COR-L47 (cell line): ENCODE measurements around the gene SCRT2.

Experiments
- DNase-seq: peaks from one replicate; lab custom pipeline; 2025; lab: John Stamatoyannopoulos, UW

Gene SCRT2

DNA sequence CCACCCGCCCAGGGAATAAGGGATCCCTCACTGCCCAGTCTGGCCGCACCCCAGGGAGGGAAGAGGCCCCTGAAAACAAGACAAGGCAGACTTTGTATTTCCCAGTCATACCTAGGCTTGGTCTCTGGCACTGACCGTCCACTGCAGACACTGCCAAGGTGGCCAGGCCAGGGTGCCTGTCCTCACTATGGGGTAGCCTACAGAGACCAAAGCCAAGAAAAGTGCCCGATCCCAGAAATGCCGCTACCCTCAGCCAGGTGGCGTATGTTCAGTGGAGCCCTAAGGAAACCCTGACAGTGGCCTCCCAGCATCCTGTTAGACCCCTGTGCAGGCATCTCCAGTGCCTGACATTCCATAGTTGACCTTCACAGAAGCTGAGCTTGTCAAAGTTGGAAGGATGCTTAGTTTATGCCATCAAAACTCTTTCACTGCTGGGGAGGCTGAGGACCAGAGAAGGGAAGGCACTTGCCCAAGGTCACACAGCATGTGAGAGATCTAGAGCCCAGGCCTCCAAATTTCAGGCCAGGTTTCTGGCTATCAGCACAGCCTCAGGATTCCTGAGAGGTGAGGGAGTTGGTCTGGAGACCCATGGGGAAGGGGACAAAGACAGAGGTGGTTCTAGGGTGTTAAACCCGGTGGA, 2.5 kb downstream of the SCRT2 start:
- no peak for DNase-seq

DNA sequence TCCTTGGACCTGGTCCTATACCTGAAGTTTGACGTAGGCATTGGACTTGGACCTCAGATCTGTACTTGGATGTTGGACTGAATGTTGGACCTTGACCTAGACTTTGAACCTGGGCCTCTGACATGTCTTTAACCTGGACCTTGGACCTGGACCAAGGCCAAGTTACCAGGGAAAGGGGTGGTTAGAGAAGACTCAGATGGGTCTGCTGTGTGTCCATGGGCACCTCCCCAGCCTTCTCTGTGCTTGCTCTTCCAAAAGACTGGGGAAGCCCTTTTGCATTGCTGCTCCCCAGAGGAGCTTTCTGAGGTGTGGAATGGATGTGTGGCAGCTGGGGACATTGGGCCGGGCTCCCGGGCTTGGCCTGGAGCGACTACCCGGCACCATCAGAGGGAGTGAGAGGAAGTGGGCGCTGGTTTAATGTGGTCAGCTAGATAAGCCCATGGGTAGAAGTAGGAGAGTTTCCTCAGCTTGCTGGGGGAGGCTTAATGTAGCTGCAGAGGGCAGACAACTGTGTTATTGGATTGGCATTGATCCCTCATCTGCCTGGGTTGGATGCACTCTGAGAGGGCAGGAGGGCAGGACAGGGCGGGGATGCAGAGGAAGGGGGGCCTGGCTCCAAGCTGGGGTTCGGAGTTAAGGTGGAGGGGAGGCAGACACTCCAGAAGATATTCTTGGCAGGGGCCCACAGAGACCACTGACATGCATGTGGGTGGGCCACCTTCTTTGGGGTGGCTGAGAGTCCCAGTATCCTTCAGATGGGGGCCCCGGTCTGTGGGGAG, 4.2 kb downstream of the SCRT2 start:
- no peak for DNase-seq

DNA sequence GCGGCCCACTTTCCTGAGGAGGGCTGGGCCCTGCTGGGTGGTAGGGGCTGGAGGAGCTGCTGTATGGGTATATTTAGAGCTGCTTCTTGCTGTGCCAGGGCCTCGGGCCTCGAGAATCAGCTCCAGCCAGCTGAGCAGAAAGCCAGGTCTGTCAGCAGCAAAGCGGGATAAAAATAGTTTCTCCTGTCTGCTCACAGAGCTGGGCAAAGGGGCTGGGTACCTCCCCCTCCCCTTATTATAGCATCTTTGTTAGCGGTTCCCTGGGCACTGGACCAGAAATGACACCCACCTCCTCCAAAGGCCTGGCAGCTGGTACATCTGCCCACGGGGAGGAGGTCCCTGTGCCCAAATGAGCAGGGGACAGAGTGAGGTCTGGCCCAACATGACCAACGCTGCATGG, 6.0 kb downstream of the SCRT2 start:
- DNase-seq = no peak

DNA sequence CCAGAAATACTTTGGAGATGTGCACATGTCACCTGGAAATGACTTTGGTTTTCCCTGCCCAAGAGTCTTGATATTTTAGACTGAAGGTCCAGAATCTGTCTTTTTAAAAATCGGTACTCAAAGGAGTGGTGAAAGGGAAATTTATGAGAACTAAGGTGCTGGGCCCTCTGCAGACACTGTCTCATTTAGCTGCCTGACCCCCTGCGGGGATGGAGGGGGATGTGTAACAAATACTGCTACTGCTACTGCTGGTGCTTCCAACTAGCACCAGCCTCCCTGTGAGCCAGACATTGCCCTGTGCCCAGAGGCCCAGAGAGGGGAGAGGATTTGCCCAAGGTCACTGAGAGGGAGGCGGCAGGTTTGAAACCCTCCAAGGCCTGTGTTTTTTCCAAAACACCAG, 7.0 kb downstream of the SCRT2 start:
- no peak for DNase-seq

DNA sequence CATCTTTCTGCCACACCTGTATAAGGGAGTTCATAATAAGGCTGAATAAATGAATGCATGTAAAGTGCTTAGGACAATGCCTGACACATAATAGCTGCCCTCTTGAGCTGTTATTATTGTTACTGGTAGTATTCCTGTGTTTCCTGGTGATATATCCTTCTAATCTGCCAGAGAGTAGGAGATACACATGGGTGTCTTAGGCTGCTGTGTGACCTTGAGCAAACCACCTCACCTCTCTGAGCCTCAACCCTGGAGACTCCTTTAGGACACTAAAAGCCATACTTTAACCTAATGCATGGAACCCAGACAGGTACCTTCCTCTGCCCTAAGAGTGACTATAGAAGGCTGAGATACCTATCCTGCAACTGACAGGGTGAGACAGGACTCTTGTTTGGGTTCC, 7.6 kb downstream of the SCRT2 start:
- DNase-seq = no peak

DNA sequence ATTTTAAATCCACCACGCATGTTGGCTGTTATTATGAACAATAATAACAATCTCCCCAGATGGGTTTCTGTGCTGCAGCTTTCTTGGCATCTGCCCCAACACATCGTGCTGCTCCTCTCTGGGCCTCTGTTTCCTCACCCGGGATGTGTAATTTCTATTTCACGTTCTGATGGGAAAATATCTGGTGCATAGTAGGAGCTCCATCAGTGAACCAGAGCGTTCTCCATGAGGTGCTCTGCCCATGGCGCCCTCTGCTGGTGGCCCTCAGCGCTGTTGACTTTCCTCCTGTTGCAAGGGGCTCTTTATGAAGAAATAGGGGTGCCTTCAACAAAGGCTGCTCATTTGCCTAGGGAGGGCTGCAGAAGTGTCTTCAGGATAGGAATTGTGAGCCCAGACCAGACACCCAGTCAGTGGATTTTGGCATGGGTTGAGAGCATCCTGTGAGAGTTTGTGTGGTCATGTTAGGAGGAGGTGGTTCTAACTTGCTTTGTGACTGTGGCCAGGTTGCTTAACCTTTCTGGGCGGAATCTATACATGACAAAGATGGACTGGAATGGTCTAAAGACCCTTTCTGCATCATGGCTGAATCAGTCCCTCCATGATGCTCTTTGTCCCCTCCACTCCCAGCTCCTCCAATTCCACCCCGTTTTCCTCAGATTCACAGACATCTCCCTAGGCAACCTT, 8.1 kb downstream of the SCRT2 start:
- DNase-seq = no peak

DNA sequence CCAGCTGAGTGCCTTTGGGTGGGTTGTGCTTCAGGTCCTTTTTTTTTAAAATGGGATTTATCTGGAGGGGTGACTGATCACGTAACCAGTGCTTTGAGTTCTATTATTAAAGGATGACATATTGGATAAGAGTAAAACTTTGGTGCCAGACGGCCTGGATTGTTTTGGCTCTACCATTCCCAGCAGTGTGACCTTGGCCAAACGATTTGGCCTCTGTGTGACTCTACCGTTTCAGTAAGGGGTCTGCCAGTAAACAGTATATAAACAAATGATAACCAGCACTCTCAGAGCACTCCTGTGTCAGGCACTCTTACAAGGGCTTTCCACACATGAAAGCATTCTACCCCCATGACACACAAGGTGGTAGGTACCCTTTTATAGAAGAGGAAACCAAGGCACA, 8.7 kb downstream of the SCRT2 start:
- no peak for DNase-seq

DNA sequence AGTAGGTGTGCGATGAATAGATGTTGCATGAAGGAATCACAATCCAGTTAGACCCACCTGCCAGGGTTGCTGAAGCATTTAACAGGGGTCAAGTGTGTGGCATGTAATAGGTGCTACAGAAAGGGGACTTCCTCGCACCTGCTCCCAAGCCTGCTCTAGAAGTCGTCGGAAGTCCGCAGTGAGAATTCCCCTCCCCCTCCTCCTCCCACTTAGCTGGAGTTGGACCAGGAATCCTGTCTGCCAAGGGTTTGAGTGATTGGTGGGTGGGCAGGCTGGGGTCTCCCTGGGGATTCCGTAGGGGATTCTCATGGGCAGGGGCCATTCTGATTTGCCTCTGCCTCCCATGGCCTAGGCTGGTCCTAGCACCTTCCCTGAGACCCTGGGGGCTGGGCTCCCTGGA, 10.3 kb downstream of the SCRT2 start:
- DNase-seq = no peak

DNA sequence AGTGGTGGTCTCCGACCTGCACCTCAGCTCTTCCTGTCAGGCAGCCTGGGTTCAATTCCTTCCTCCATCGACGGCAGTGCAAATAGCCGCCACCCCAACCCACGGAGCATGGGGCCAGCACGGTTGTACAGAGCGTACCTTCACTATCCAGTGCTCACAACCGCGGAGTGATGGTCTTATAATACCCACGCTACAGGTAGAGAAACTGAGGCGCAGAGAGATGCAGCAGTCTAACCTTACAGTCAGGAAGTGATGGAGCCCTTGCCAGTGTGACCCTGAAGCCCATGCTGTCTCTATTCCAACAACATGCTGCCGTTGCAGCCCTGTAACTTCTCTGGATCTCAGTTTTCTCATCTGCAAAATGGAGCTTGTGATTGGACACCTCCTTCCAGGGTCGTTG, 11.0 kb downstream of the SCRT2 start:
- DNase-seq = no peak

DNA sequence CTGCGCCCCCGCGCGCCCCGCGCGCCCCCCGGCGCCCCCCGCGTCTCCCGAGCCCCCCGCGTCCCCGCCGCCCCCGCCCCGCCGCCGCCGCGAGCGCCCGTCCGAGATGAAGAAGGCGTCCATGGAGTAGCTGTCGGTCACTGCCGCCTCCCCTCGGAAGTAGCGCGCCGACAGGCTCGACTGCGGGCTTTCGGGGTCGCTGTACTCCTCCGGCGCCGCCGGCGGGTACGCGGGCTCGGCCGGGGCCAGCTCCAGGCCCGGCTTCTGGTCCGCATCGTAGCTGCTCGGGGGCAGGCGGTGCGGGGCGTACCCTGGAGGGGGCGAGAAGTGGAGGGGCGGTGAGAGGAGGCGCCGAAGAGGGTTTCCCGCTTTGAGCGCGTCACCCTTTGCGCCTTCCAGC, 11.5 kb downstream of the SCRT2 start:
- DNase-seq = no peak

DNA sequence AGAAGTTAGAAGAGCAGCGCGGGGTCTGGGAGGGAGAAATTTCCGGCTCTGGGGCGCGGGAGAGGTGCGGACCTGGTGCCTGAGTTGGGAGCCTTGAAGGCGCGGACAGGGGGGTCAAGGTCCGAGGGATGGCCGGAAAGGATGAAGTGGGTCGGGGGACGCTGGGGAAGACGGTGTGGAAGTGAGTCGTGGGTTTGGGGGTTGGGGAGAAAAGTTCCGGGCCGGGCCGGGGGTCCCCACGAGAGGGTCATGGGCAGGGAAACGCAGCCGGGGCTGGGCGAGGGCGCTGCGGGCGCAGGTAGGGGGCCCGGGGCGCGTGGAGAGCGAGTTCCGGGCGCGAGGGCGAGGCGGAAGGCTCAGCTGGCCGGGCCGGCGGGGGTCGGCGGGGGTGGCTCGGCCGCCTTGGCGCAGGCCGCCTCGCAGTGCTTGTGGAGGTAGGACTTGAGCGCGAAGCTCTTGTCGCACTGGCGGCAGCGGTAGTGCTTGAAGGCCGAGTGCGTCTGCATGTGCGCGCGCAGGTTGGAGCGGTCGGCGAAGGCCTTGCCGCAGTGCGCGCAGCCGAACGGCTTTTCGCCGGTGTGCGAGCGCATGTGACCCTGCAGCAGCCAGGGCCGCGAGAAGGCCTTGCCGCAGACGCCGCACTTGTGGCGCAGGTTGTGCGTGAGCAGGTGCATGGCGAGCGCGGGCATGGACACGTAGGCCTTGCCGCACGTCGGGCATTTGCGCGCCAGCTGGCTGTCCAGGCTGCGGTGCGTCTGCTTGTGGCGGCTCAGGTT, 12.1 kb downstream of the SCRT2 start:
- DNase-seq = no peak

DNA sequence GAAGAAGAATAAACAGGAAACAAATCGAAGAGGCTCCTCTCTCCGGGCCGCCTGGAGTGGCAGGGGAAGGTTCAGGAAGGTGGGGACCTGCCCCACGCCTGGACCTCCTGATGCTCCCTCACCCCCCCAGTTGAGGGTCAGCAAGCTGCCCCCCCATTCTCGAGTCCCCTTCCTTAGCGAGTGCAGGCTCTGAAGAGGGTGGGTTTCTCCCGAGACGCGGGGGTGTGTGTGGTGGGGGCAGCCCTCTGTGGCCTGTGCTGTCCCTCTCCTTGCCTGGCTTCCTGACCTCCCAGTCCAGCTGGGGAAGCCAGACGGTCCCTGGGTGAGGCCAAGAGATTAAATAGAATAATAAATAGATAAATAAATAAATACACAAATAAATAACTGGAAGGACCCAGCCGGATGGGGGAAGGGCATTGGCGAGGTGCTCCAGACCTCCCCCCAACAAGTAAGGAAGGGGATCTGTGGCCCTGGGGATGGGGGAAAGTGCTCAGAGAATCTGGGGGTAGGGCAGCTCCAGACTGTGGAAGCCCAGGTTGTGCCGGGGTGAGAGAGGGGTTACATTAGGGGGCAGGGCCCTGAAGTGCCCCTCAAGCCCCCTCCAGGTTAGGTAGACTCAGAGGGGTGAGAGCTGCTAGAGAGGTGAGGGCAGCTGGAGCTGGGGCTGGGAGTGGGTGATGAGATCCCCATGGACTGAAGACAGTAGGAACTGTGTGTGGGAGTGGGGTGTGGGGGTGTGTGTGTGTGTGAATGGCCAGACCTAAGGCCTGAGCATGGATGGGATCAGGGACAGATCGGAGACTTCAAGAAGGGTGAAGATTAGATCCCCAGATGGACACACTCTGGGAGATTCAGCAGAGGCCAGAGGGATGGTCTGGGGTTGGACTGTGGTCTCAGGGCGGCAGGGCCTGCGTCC, 13.1 kb downstream of the SCRT2 start:
- DNase-seq = no peak

DNA sequence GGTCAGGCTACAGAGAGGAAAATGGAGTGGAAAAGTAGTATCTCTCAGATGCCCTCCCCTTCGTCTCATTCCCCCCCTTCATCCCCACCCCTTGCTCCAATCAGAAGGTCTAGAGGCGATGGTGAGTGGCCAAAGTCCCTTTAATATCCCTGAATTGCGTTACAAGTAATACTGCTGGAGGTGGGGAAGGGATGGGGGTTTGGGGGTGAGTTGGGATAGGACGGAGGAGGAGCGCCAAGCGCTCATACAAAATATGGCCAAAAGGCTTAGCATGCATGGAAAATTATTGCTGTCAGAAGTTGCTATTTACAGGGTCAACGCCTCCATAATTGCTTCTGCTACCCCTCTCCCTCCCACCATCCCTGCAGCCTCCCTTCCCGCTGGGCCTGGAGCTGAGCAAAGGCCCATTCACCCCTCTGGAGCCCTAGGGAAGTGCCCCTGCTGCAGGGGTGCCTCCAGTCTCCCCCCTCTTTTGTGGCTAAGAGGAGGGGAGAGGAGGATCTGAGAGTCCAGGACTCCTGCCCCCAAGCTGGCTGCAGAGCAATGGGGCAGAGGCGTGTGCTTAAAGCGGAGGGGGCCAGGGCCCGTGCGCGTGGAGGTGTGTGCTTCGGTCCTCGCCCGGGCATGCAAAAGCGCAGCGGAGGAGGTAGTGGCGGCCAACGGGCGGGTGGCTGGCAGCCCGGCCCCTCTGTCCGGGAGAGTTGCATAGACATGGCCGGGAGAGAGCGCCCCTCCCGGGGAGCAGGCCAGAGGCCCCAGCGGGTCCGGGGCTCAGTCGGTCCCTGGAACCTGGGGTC, 13.9 kb downstream of the SCRT2 start:
- no peak for DNase-seq

DNA sequence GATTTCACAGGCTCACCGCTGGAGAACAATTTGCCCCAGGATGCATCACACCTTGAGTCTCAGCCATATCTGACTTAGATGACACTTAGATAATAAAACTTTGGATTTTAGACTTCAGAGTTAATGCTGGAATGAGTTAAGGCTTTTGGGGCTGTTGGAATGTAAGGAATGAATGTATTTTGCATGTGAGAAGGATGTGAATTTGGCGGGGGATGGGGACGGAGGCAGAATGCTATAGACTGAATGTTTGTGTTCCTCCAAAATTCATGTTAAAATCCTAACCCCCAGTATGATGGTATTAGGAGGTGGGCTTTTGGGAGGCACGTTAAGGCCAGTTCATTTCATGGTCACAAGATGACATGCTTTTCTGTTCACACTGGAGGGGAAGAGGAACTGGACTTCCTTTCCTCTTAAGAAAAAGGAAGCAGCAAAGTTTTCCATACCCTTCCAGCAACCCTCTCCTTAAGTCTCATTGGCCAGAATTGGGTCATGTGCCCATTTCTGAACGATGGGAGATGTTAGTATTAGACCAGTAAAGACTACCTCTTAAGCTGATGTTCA, 16.8 kb downstream of the SCRT2 start:
- no peak for DNase-seq

DNA sequence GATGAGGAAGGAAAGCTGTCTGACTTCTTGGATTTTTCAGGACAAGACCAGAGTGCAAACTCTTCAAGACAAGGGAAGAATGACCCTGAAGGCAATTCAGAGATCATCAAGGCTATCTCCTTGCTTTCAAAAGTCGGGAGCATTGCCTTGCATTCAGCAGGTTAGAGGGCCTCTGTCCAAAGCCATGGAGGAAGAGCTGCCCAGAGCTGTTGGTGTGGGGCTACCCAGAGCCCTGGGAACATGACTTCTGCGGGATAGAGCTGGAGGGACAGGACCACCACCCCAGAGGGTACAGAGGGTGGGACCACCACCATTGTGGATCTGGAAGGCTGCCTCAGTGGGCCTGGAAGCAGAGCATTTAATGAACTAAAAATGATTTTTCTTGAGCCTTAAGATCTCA, 17.4 kb downstream of the SCRT2 start:
- DNase-seq = no peak

DNA sequence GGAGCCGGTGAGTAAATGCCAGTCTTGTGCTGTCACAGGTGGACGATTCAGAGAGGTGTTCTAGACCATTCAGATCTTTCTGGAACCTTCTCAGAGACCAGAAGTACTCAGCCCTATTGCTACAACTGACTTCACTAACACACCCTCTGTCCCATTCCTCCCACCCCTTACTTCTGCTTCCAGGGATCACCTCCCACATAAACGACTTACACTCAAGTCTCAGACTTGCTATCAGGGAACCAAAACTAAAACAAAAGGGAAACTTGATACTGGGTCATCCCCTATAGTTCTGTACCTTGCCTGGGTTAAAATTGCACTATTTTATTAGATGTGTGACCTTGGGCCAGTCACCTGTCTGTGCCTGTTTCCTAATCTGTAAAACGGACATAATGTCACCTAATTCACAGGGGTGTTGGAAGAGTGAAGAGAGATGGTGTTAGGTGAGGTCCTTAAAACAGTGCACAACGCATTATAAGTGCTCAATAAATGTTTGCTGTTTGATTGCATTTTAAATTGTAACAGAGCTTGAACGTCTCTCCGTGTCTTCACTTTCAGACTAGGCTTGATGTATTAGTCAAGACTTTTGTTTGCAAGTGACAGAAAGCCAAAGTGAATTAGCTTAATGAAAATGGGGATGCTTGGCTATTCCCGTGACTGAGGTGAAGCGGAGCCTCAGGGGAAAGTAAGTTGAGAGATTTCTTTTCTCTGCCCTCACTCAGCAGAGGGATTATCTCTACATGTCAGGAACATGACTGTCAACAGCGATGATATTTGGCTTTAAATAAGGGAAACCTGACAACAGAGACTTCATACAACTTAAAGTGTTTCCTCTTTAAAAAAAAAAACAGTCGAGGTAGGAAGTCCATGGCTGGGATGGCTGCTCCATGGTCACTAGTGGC, 19.6 kb downstream of the SCRT2 start:
- no peak for DNase-seq

DNA sequence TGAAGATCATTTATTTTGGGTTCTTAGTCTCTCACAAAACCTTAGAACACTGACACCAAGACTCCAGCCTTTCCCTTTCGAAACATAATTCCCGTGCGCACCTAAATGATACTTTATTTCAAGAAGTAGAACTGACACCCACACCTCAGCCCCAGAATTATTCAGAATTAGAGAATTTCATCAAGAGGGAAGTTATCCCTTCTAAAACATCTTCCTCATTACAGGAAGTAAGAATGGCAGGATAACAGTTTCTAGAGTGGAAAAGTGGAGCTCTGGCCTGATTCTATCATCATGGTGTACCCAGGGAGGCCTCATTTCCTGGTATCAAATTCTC, 21.2 kb downstream of the SCRT2 start:
- DNase-seq = no peak

DNA sequence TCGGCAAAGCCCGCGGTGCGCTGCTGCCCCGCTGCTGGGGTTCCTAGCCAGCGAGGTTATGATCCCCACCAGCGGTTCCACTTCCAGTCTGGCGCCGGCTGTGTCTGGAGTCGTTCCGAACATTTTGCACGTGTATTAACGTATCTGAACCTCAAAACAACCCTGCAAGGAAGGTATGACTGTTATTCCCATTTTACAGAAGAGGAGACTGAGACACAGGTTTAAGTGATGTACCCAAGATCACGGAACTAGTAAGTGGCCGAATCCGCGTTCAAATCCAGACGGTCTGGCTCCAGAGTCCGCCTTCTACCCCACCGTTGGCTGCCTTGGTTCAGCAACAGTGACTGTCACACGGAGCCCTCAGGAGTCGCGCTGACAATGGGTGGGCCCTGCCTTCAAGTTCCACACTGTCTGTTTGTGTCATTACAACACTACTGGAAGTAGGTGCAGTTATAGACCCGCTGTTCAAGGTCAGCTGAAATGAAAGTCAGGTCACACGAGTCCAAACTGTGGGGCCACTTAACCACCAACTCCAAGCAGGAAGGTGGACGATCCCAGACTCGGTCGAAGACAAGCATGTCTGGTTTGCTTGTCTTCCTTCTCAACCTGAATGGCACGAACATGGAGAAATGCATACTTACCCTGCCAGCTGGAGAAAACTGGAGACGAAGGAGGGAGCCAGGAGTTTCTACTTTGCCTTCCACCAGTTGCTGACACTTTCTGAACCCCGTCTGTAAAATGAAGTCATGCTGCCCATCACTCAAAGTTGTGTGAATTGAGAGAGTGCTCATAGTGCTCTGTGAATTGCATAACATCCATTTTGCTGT, 21.8 kb downstream of the SCRT2 start:
- DNase-seq = no peak
